Muscle of arm (tissue), 14 donors: ENCODE results near the gene MYO15A. TPM values are rescaled to one million over a fixed set of nuclear protein-coding genes. Genes with fewer than 3 reads are reported as not detected.
A peak's percentile ranks its signal among the peaks of the same experiment; 100 is the strongest.

Experiments
- DNase-seq: peaks from one replicate; pipeline ENCODE4 v3.0.0-alpha.2; 2013
- long read RNA-seq, 11 donors: transcript quantifications; one replicate each; lab custom pipeline, GENCODE V29; 2026
- polyA plus RNA-seq, 12 donors: library from polyadenylated mRNA; unstranded; fragments of 120-200 nt; gene quantifications; one replicate each; pipeline ENCODE4 v1.2.1, GENCODE V29; 2013; ENCODE audit not compliant: insufficient read length in 12 of 12

Gene MYO15A
- 1 to 10 TPM in 6 of 12 donors, under 1 TPM in 4, not detected in 2; 0.53 to 2.0 (median 1.2) TPM for polyA plus RNA-seq
- long read RNA-seq, donor 1: 0 reads
- long read RNA-seq, donor 2: 0 reads
- long read RNA-seq, donor 3: 0 reads
- long read RNA-seq, donor 4: 0 reads
- long read RNA-seq, donor 5: 0 reads
- long read RNA-seq, donor 6: 0 reads
- long read RNA-seq, donor 7: 0 reads
- long read RNA-seq, donor 8: 0 reads
- long read RNA-seq, donor 9: 0 reads
- long read RNA-seq, donor 10: 0 reads
- long read RNA-seq, donor 11: 0 reads

- DNase-seq: no peak
Measured at GRCh38 chr17:18108401-18109312, at the start of gene MYO15A. Gene MYO15A (plus strand): TSS chr17:18108756. CDS start chr17:18118801, 10,045 bp downstream.

GRCh38 chr17:18059283-18059682, 49.3 kb upstream of the MYO15A start:
- no peak for DNase-seq

- no peak for DNase-seq
Measured at GRCh38 chr17:18064053-18064452, 44.5 kb upstream of the MYO15A start.

- no peak for DNase-seq
Measured at GRCh38 chr17:18065546-18065945, 43.0 kb upstream of the MYO15A start.

- no peak for DNase-seq
Measured at GRCh38 chr17:18066866-18067265, 41.7 kb upstream of the MYO15A start.

GRCh38 chr17:18069101-18069500, 39.5 kb upstream of the MYO15A start:
- DNase-seq: no peak

- no peak for DNase-seq
Measured at GRCh38 chr17:18070861-18071340, 37.7 kb upstream of the MYO15A start.

- no peak for DNase-seq
Measured at GRCh38 chr17:18071751-18072150, 36.8 kb upstream of the MYO15A start.

GRCh38 chr17:18074566-18075272, 33.8 kb upstream of the MYO15A start:
- DNase-seq: no peak

- peak; percentile 26 for DNase-seq
Measured at GRCh38 chr17:18076936-18077335, 31.6 kb upstream of the MYO15A start.

- no peak for DNase-seq
Measured at GRCh38 chr17:18079543-18079942, 29.0 kb upstream of the MYO15A start.

GRCh38 chr17:18084256-18084655, 24.3 kb upstream of the MYO15A start:
- no peak for DNase-seq

GRCh38 chr17:18087610-18088491, 20.7 kb upstream of the MYO15A start, which contains the start of gene DRG2:
Gene DRG2 (plus strand): TSS chr17:18087948. CDS start chr17:18088024, 76 bp downstream.
- peak; percentile 94 for DNase-seq

GRCh38 chr17:18089613-18090012, 18.9 kb upstream of the MYO15A start:
- no peak for DNase-seq

- DNase-seq: no peak
Measured at GRCh38 chr17:18093616-18094408, 14.7 kb upstream of the MYO15A start.

GRCh38 chr17:18094409-18094807, 14.1 kb upstream of the MYO15A start:
- no peak for DNase-seq

GRCh38 chr17:18099516-18099915, 9.0 kb upstream of the MYO15A start:
- DNase-seq: no peak

GRCh38 chr17:18100616-18101015, 7.9 kb upstream of the MYO15A start:
- no peak for DNase-seq

- DNase-seq: no peak
Measured at GRCh38 chr17:18101828-18102227, 6.7 kb upstream of the MYO15A start.

GRCh38 chr17:18102640-18103039, 5.9 kb upstream of the MYO15A start:
- no peak for DNase-seq
